ENCODE data around the gene LRCOL1.

- TF ChIP-seq CTCF (IDR thresholded peaks at IDR 0.05) (no peak), POLR2AphosphoS5 (IDR thresholded peaks at IDR 0.05; ENCODE audit: low read depth, low read length) (no peak), TCF7L2 (IDR thresholded peaks at IDR 0.05; ENCODE audit: low read depth, low read length) (no peak), SIN3A (IDR thresholded peaks at IDR 0.05; ENCODE audit: borderline replicate concordance, insufficient read depth, low read depth, low read length) (no peak), REST (IDR thresholded peaks at IDR 0.05; ENCODE audit: insufficient read depth in 1 of 2, low read depth in 2 of 2, low read length in 1 of 2) (no peak)
Measured at GRCh38 chr12:132578118-132578517, 32.3 kb downstream of the LRCOL1 start.

All from Panc1 (cell line).